DMS53 treated with DMSO at 0.1 percent for 48 hours (cell line): ENCODE data around the gene VDR.
A peak's percentile ranks its signal among the peaks of the same experiment; 100 is the strongest.

Source experiments
- DNase-seq: peaks from one replicate; lab custom pipeline; 2025; ENCODE audit not compliant: unreplicated experiment; lab: John Stamatoyannopoulos, UW

VDR gene

DNA sequence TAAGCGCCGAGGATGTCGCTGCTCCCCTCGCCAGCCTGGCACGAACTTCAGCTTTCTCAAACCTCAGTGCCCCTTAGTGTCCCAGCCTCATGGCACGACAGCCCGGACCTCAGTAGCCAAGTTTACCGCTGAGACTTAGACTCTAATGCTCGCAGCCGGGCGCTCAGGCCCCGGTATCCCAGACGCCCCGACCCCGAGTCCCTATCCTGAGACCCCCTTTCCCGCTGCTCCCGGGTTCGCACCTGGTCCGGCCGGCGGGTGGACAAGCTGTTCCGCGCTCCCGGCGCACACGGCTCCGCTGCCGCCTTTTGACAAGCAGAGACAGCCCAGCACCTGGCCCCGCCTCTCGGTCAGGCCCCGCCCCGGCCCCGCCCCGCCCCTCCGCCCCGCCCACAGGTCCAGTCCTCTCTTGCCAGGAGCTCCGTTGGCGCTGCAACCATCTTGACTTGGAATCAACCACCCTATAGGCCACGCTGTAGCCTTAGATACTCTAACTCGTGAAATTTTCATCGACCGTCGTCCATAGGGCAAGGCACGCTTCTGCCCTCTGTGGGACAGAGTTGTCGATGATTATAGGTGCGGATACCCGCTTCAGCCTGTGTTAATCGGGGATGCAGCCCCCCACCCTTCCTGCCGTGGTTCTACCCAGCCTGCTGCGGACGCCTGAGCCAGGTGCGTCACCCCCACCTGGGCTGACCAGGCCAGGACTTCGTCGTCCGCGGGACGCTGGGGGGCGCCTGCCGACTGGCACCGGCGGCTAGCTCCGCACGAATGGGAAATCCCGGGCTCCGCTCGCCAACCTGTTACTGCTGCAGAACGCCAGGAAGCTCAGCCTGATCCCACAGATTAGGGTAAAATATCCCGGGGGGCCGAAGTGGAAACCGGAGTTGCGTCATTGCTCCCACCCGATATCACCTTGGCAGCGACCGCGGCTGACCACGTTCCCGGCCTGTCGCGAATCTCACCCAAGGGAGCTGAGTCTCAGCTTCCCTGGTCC, at the start of gene VDR:
Gene VDR, minus strand, starts transcription at position 282 of the 997 bp plus-strand sequence. CDS start 25,881 bp downstream, outside the sequence.
- peak; percentile 97 for DNase-seq

DNA sequence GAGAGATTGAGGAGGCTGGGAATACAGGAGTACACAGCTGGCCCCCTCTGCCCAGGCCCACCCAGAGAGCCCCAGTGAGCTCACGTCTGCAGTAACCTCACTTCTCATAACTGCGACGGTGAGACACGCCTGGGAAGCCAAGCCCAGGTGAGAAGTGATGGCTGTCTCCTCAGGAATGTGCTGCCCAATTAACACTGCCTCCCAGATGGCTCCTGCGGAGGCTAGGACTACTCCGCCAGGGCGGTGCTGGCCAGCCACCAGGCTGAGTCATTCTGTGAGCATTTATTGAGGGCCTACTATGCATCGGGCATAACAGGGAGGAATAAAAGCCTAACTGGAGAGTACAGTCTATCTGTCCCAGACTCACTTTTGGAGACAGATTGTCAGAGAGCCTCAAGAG, 49.3 kb upstream of the VDR start:
- DNase-seq = no peak

DNA sequence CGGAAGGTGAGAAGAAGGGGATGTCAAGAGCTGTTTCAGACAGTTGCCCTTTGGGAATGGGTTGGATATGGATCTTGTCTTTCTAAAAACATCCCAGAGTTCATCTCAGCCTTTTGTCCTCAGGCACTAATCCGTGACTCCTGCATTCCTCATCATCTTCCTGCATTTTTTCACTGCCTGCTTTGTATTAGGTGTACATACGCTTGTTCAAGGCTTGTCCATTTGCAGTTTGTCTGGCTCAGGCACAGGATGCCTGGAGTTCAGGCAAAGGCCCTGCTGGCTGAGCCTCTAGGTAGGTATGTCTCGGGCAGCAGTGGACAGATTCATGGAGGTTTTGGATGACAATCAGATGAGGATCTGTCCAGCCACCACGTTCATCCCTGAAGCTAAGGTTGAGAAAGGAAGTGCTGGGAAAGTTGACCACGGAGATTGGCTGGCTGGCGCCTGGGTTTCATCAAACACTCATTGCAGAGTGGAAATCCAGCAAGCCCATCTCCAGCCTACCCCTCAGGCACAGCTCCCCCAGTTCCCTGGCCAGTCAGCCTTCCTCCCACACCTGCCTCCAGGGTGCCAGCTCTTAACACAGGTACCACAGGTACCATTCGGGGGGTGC, 46.2 kb upstream of the VDR start:
- no peak for DNase-seq

DNA sequence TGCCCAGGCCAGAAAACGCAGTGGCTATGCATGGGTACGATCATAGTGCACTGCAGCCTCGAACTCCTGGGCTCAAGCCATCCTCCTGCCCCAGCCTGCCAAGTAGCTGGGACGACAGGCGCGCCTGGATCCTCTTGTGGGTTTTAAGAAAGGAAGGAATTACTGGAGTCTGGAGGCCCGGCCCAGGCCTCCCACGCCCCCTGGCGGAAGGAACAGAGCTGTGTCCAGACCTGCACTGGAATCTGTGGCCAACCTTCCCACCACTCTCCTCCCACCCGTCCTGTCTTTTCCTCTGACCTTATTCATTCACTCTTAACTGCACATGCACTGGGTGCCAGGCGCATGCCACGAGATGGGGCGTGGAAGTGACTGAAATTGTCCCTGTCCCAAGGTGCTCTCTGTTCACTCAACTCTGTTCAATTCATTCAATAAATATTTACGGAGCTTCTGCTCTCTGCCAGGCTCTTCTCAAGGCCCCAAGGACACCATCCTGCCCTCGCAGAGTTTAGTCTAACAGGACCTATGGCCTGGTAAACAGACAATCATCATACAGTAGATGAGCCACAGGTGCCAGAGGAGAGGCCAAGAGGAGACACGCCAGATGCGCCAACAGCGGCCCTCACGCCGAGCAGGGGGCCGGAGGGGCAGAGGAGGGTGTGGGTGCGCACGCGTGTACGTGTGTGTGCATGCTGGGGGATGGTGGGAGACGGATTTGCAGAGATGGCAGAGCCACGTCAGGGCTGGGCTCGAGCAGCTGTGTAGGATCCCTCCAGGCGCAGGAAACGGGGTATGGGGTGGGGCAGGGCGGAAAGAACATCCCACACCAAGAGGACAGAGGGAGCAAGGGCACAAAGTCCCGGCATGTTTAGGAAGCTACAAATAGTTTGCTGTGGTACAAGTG, 44.9 kb upstream of the VDR start:
- peak; percentile 92 for DNase-seq

DNA sequence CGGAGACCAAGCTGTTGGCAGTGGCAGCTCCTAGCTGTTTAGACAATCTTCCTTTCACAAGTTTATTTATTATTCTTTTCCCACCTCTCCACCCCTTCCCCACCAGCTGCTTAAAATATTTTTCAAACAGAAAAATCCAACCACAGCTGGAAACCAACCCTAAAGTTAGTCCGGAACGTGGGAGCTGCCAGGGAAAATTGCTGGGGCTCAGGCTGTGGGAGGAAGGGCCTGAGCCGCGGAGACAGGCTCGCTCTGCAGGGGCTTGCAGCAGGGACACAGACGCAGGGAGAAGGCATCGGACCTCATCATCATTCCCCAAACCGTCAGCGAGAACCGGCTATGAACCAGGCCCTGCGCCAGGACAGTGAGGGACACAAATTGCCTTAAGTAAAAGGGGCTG, 42.5 kb upstream of the VDR start:
- DNase-seq = no peak

DNA sequence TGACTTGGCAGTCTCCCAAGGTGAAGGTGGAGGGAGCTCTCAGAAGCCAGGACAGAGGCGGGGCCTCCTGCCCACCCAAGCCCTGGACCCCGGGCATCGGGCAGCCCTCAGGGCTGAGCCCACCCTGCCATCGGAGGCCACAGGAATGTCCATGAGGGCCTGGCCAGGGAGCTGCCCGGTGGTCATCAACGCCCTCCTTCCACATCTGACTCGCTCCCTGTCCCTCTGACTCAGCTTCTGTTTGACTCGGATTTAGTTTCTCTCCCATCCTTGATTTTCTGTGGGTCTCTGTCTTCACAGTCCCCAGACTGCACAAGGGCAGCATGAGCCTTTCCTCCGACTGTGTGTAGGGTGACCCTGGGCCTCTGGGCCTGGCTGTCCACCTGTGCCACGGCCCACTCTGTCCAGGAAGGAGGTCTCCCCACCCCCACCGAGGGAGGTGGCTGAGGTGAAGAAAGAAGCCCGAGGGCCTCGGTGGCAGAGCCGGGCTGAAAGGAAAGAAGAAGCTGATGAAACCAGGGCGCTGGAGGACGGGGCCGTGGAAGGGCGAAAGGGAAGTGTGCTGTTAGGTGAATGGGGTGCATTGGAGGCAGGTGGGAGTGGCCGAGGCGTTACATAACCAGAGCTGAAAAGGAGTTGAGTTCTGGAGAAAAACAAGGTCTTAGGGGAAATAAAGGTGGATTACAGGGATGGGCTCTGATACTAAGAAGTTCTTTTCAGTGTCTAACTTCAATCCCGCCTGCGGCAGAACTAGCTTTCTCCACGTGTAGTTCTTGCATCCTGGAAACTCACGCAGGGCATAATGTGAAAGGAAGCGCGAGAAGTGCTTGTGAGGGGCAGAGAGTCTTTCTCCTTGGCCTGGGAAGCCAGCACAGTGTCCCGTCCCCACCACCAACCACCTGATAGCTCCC, 41.9 kb upstream of the VDR start:
- DNase-seq = no peak

DNA sequence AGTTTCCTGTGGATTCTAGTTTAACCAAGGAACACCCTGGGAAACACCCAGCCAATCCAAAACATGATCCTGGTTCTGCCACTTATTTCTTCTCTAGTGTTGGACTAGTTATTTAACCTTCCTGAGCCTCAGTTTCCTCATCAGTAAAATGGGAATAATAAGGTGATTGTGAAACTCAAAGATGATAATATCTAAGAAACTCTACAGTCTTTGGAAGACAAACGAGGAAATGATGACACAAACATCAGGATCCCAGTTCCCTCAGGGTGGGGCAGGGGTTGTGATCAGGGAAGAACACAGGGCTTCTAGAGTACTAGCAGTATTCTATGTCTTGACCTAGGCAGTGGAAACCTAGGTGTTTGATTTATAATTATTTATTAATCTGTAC, 40.5 kb upstream of the VDR start:
- no peak for DNase-seq

DNA sequence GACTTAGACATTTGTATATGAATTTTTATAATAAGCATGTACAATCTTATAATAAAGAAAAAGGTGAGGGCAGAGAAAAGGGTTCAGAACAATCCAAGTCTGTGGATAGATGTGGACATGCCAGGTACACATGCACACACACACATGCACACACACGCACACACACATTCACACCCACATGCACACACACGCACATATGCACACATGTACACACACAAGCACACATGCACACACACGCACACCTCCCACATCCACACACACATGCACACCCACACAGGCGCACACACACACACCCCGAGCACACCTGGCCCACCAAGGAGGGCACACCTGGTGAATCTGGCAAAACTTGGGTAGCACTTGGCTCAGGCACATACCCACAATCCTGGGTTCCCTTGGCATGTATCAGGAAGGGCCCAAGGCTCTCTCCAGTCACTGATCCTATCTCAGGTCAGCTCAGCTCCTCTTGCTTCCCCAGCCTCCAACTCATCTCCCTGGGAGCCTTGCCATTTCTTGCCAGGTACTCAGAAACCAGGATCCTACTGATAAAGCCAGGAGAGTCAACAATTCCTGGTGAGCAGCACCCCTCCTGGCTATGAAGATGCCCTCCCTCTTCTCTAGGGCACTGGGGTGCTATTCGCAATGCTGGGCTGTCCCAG, 40.0 kb upstream of the VDR start:
- no peak for DNase-seq

DNA sequence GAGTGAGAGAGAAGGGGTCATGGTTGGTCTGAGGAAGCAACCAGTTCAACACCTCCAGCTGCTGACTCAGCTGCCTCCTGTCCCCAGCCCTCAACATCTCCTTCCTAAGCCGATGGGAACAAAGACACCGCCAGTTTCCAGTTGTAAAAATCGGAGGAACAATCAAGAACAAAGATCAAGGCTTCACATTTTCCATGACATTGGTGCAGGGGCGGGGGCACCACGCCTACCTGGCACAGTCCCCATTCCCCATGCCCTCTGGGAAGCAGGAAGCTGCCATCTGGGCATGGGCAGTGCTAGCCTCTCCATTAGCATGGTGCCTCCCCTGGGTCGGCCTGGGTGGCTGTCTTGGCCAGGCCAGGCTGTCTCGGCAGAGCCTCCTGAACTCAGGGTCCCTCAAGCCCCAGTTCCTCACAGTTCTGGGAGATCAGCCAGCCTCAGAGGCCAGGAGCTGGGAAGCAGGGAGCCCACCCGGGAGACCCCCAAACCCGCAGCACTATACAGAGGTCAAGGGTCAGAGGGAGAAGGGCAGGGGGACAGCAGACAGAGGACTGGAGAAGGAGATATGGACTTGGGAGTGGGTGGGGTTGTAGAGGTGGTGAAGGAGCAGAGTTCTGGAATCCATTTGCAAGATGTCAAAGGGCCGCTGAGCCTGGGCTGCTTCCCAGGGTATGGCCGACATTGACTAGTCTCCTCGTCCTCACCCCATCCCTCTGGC, 39.0 kb upstream of the VDR start:
- DNase-seq = no peak

DNA sequence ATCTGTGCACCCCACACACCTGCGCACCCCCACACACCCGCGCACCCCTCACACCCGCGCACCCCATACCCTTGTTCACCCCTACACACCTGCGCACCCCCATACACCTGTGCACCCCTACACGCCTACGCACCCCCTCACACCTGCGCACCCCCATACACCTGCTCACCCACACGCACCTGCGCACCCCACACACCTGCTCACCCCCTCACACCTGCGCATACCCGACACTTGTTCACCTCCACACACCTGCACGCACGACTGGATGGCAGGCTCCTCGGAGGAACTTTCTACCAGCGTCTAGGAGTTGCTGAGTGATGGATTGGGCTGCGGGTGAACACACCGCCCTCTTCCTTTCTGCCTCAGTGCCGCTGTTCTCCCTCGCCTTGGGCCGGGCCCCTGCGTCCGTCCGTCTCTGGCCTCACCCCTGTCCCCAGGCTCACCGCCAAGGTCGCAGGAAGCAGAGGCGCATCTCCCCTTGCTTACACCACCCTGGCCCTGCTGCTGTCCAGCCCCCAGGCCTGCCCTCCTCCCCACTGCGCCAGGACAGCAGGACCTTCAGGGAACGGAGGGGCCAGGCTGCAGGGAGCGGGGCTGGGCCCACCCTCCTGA, 37.9 kb upstream of the VDR start:
- DNase-seq = no peak

DNA sequence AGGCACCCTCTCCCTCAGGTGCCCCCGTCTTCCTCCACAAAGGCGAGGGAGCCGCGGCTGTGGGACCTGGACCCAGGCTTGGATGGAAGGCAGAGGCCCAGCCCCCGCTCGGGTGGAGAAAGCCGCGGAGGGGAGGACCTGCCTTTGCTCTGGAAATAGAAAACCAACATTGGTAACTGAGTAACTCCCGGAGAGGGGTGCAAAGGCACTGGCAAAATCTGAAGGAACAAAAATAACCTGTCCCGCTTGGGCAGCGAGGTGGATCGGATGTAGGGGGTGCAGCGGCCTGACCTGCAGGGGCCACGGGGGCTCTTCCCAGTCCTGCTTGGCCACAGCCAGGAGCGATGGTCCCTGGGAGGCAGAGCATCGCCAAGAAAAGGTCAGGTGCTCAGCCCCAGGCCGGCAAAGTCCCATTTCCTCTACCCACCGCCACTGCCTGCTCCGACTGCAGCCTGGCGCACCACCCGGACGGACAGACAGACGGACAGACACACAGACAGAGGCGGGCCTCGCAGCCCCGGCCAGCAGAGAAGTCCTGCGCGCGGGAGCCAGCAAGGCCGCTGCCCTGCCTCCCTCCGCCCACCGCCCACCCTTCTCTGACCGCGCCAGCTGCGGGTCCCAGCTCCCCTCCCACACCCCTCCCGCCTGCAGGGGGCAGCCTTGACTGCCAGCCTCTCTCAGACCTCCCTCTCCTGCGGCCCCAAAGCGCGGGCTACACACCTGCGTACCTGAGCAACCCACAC, 37.2 kb upstream of the VDR start:
- DNase-seq = peak; percentile 39

DNA sequence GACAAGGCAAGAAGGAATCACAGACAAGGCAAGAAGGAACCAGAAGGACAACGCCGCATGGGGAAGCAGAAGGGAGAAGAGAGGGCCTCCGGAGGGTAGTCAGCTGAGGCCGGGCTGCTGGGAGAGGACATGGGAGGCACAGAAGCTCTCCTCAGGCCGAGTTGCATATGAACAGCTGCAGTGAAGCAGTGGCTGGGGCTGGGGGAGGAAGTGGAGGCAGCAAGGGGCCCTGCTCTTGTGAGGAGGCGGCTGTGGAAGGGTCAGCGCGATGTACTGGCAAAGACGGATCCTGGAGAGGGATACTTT, 36.6 kb upstream of the VDR start:
- no peak for DNase-seq

DNA sequence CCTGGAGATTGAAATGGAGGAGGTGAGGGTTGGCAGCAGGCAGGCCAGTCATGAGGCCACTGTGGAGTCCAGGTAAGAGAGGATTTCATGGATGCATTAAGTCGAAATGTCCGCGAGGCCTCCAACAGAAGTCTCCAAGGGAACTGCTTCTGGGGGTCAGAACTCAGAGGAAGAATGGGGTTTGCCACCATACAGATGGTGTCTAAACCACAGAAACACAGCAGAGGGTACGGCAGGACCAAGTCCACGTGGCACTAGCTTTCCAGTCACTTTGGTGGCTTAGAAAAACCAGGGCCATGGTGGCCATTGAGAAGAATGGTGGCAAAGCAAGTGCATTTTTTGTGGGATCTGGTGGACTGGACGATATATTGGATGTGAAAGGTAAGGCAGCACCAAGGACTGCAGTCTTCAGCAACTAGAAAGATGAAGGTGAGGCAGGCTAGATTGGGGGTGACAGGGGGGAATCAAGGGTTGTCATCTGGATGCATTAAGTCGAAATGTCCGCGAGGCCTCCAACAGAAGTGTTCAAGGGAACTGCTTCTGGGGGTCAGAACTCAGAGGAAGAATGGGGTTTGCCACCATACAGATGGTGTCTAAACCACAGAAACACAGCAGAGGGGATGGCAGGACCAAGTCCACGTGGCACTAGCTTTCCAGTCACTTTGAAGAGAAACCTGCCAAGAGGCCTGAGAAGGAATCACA, 36.1 kb upstream of the VDR start:
- DNase-seq = no peak

DNA sequence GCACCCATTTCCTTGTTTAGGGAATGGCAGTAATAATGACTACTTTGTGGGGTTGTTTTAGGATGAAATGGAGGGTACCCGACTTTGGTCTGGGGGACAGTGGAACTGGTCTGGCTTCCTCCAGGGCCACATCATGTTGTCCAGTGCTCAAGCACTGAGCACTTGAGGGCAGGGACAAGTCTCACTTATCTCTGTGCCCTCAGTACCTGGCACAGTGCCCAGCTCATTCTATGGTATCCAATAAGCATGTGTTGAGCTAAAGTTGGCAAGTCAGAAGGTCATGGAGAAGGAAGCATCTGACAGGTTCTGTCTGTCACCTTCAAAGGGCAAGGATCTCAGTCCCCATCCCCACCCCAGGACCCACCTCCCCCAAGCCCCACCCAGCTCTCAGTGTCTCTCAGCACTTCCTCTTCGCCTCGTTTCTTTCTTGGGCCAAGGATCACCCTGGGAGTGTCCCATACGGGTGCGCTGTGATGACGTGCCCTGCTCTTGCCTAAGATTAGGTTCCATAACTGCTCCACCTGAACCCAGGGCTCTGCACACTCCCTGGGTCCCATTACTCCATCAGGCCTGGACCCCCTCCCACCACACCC, 34.3 kb upstream of the VDR start:
- DNase-seq = peak; percentile 22

DNA sequence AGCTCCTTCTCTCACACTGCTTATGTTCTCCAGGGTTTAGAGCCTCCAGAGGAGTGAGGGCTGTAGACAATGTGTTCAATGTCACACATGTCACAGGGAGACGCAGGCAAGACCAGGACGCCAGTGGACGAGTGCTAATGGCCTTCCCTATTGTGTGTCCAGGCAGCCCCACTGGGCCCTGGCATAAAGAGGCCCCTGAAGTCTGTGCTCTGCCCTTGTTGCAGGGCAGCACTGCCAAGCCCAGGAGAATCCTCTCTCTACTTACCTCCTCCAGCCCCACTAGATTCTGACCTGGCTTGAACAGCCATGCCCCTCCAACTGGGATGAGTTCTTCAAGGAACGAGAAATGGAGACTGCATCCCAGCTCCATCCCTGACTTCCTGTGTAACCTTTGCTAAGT, 33.8 kb upstream of the VDR start:
- no peak for DNase-seq

DNA sequence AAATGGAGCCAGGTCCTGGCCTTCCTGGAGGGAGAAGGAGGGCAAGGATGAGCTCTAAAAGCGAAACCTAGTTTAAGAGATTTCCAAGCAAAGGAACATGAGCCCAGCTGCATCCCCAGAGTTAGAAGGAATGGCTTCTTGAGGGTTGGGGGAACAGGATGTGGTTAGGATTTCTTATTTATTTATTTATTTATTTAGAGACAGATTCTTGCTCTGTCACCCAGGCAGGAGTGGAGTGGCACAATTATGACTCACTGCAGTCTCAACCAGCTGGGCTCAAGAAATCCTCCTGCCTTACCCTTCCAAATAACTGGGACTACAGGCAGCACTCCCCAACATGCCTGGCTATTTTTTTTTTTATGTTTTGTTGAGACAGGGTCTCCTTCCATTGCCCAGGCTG, 33.3 kb upstream of the VDR start:
- DNase-seq = peak; percentile 17

DNA sequence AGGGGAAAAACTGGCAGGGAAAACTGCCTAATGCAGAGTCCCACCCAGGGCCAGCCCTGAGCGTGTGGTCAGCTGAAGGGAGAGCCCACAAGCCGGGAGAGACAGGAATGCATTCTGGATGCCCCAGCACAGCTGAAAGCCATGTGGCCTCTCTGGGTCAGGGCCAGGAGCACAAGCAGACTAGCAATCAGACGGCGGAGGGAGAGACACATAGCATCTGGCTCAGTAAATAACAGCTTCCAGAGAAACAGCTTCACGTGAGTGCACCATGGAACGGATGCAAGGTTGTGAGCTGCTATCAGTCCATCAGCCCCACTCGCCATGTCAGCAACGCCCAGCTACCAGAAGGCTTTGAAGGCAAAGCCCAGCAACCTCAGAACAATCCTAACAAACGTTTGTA, 30.4 kb upstream of the VDR start:
- no peak for DNase-seq
